Kidney capillary endothelial cell (primary cell): ENCODE results near the gene GTF2E1.

ENCODE experiments used
- DNase-seq: peaks from one replicate; pipeline ENCODE4 v3.0.0-alpha.2; 2018; ENCODE audit warnings: low spot score

The GTF2E1 gene

GRCh38 chr3:120800625-120801024 lies 58.1 kb downstream of the GTF2E1 start:
- DNase-seq, result no peak

- no peak for DNase-seq
Measured at GRCh38 chr3:120801484-120801883, 58.9 kb downstream of the GTF2E1 start.

DNA sequence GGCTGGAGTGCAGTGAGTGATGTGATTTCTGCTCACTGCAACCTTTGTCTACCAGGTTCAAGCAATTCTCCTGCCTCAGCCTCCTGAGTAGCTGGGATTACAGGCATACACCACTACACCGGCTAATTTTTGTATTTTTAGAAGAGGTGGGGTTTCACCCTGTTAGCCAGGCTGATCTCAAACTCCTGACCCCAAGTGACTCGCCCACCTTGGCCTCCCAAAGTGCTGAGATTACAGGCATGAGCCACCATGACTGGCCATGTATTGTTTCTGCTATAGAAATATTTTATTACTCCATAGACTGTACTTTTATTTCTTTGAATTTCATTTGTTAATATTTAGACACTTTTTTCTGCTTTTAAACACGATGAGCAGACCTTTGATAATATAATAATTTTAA lies 60.4 kb downstream of the GTF2E1 start:
- DNase-seq, result no peak

DNA sequence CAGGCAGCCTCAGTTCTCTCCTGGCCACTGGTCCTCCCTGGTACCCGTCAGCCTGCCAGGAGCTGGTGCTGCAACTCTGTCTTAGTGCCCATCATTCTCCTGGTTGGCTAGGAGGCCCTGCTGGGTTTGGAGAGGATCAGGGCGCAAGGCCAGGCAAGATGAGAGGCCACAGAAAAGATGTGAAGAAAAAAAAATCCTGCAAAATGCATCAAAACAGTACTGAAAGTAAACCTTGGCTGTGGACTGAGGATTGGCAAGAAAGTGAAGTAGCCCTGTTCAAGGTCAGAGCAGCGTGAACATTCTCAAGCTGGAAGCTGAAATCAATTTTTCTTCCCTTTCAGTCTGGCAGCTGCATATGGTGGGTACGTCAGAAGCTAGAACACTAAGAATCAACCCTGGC lies 74.2 kb downstream of the GTF2E1 start:
- DNase-seq, result no peak

- DNase-seq, result no peak
Measured at GRCh38 chr3:120820748-120821147, 78.2 kb downstream of the GTF2E1 start.

- no peak for DNase-seq
Measured at GRCh38 chr3:120821426-120821825, 78.9 kb downstream of the GTF2E1 start.

DNA sequence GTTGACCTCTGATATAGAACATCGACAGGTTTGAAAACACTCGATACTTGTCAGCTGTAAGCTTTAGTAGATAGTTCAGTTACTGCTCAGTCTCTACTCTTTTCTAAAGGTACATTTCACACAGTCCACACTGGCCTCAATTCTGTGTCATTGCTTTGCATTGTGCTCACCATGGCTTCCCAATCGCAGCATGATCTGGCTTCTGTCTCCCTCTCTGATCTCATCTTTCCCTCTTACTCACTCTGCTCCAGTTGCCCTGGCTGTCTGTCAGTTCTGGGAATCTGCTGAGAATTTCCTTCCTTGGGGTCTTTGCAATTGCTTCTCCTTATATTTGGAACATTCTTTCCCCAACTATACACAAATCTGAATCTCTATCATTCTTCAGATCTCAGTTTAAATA lies 80.6 kb downstream of the GTF2E1 start:
- DNase-seq, result no peak

DNA sequence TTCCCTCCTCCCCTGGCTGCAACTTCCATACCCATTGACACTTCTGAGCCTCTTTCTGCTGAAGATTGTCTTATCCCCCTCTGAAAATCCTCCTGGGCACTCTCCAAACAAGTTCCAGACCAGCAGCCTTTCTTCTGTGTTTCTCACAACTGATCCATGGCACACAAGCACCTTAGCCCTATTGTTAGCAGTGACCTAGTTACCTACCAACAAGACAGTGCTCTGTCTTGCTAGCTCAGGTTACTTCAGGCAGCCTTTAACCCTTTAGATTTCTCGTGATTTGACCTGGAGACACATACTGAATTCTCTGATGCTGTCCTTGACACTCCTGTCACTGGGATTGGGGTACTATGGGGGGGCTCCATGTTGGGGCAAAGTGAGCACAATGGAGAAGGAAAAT lies 82.1 kb downstream of the GTF2E1 start:
- DNase-seq, result no peak

GRCh38 chr3:120828796-120829195 lies 86.3 kb downstream of the GTF2E1 start:
- DNase-seq, result no peak

- no peak for DNase-seq
Measured at GRCh38 chr3:120831066-120831465, 88.5 kb downstream of the GTF2E1 start.
